Measurements from ENCODE around the gene CAMK4. TPM values are rescaled to one million over a fixed set of nuclear protein-coding genes. Genes with fewer than 3 reads are reported as not detected.
"Not testable (repeated sequence)": the region's sequence is repeated elsewhere in the genome, so short reads cannot be mapped to it uniquely, and the experiment has no call there.

The CAMK4 gene
- total RNA-seq, 1 experiment from 2014 or later, result not detected

GRCh38 chr5:111242606-111243005, 18.4 kb downstream of the CAMK4 start:
- Histone ChIP-seq H3K36me3 (no peaks in the 10 kb centered on the region), H3K9me3 (no peaks in the 10 kb centered on the region), H3K27me3 (peaks cover 27% of the 10 kb centered on the region), H3K4me3 (no peak overlapping the region)
- DNase-seq, result no peak

GRCh38 chr5:111243318-111243717, 19.1 kb downstream of the CAMK4 start:
- H3K4me3 ChIP-seq, result no peak overlapping the region
- H3K27me3 ChIP-seq, result peaks cover 32% of the 10 kb centered on the region
- H3K36me3 ChIP-seq, result no peaks in the 10 kb centered on the region
- no peak for DNase-seq
- no peaks in the 10 kb centered on the region for H3K9me3 ChIP-seq

- no peak overlapping the region for H3K4me3 ChIP-seq
- no peaks in the 10 kb centered on the region for H3K9me3 ChIP-seq
- no peaks in the 10 kb centered on the region for H3K36me3 ChIP-seq
- no peak for DNase-seq
- H3K27me3 ChIP-seq, result peaks cover 34% of the 10 kb centered on the region
These were observed 21.5 kb downstream of the CAMK4 start for GRCh38 chr5:111245654-111246053.

GRCh38 chr5:111246459-111246858, 22.3 kb downstream of the CAMK4 start:
- Histone ChIP-seq H3K27me3 (peaks cover 28% of the 10 kb centered on the region), H3K9me3 (no peaks in the 10 kb centered on the region), H3K4me3 (no peak overlapping the region), H3K36me3 (no peaks in the 10 kb centered on the region)
- DNase-seq, result no peak

- Histone ChIP-seq H3K9me3 (no peaks in the 10 kb centered on the region), H3K36me3 (no peaks in the 10 kb centered on the region), H3K27me3 (peaks cover 21% of the 10 kb centered on the region), H3K4me3 (no peak overlapping the region)
- DNase-seq, result no peak
These were observed 24.4 kb downstream of the CAMK4 start for GRCh38 chr5:111248571-111248970.

- H3K36me3 ChIP-seq, result no peaks in the 10 kb centered on the region
- no peak overlapping the region for H3K4me3 ChIP-seq
- H3K27me3 ChIP-seq, result peaks cover 22% of the 10 kb centered on the region
- no peaks in the 10 kb centered on the region for H3K9me3 ChIP-seq
- DNase-seq, result peak; percentile 7
These were observed 27.7 kb downstream of the CAMK4 start for GRCh38 chr5:111251921-111252320.

- no peaks in the 10 kb centered on the region for H3K36me3 ChIP-seq
- no peak for DNase-seq
- H3K4me3 ChIP-seq, result no peak overlapping the region
- no peaks in the 10 kb centered on the region for H3K9me3 ChIP-seq
- H3K27me3 ChIP-seq, result peaks cover 19% of the 10 kb centered on the region
These were observed 28.8 kb downstream of the CAMK4 start for GRCh38 chr5:111252799-111253545.

GRCh38 chr5:111254613-111255012, 30.4 kb downstream of the CAMK4 start:
- H3K9me3 ChIP-seq, result no peaks in the 10 kb centered on the region
- no peak for DNase-seq
- H3K27me3 ChIP-seq, result peaks cover 10% of the 10 kb centered on the region
- H3K4me3 ChIP-seq, result no peak overlapping the region
- H3K36me3 ChIP-seq, result no peaks in the 10 kb centered on the region

- H3K27me3 ChIP-seq, result peaks cover 10% of the 10 kb centered on the region
- no peaks in the 10 kb centered on the region for H3K36me3 ChIP-seq
- H3K4me3 ChIP-seq, result no peak overlapping the region
- H3K9me3 ChIP-seq, result no peaks in the 10 kb centered on the region
- no peak for DNase-seq
These were observed 31.0 kb downstream of the CAMK4 start for GRCh38 chr5:111255169-111255568.

- Histone ChIP-seq H3K4me3 (no peak overlapping the region), H3K36me3 (no peaks in the 10 kb centered on the region), H3K27me3 (peaks cover 10% of the 10 kb centered on the region), H3K9me3 (no peaks in the 10 kb centered on the region)
- DNase-seq, result no peak
These were observed 31.9 kb downstream of the CAMK4 start for GRCh38 chr5:111256128-111256527.

GRCh38 chr5:111257610-111258009, 33.4 kb downstream of the CAMK4 start:
- H3K9me3 ChIP-seq, DNase-seq, H3K27me3 ChIP-seq, H3K4me3 ChIP-seq, H3K36me3 ChIP-seq: not testable (repeated sequence)

GRCh38 chr5:111259636-111260035, 35.5 kb downstream of the CAMK4 start:
- Histone ChIP-seq H3K27me3 (peaks cover 7% of the 10 kb centered on the region; the same call in 1 of the 2 replicates), H3K36me3 (no peaks in the 10 kb centered on the region), H3K9me3 (no peaks in the 10 kb centered on the region), H3K4me3 (no peak overlapping the region)
- DNase-seq, result no peak

- no peaks in the 10 kb centered on the region for H3K36me3 ChIP-seq
- H3K9me3 ChIP-seq, result no peaks in the 10 kb centered on the region
- DNase-seq, result no peak
- H3K4me3 ChIP-seq, result no peak overlapping the region
- H3K27me3 ChIP-seq, result no peaks in the 10 kb centered on the region
These were observed 37.4 kb downstream of the CAMK4 start for GRCh38 chr5:111261610-111262009.

- Histone ChIP-seq H3K9me3 (no peaks in the 10 kb centered on the region), H3K4me3 (no peak overlapping the region), H3K27me3 (no peaks in the 10 kb centered on the region), H3K36me3 (no peaks in the 10 kb centered on the region)
- no peak for DNase-seq
These were observed 38.0 kb downstream of the CAMK4 start for GRCh38 chr5:111262153-111262552.

GRCh38 chr5:111262815-111263214, 38.6 kb downstream of the CAMK4 start:
- H3K36me3 ChIP-seq, result no peaks in the 10 kb centered on the region
- DNase-seq, result no peak
- no peak overlapping the region for H3K4me3 ChIP-seq
- H3K27me3 ChIP-seq, result no peaks in the 10 kb centered on the region
- H3K9me3 ChIP-seq, result no peaks in the 10 kb centered on the region

GRCh38 chr5:111266491-111266890, 42.3 kb downstream of the CAMK4 start:
- H3K9me3 ChIP-seq, result no peaks in the 10 kb centered on the region
- peaks cover under 1% of the 10 kb centered on the region for H3K27me3 ChIP-seq
- H3K36me3 ChIP-seq, result no peaks in the 10 kb centered on the region
- no peak overlapping the region for H3K4me3 ChIP-seq
- no peak for DNase-seq

GRCh38 chr5:111268300-111268699, 44.1 kb downstream of the CAMK4 start:
- DNase-seq, result no peak
- H3K27me3 ChIP-seq, result peaks cover 4% of the 10 kb centered on the region
- no peaks in the 10 kb centered on the region for H3K9me3 ChIP-seq
- H3K4me3 ChIP-seq, result no peak overlapping the region
- no peaks in the 10 kb centered on the region for H3K36me3 ChIP-seq

GRCh38 chr5:111271885-111272284, 47.7 kb downstream of the CAMK4 start:
- no peak overlapping the region for H3K4me3 ChIP-seq
- no peak for DNase-seq
- H3K9me3 ChIP-seq, result no peaks in the 10 kb centered on the region
- H3K27me3 ChIP-seq, result peaks cover 4% of the 10 kb centered on the region
- H3K36me3 ChIP-seq, result no peaks in the 10 kb centered on the region
